Prostate gland (tissue), 2 donors: Measurements from ENCODE around the gene SPTBN1. TPM values are rescaled to one million over a fixed set of nuclear protein-coding genes. Genes with fewer than 3 reads are reported as not detected.

Source experiments
- DNase-seq: peaks from one replicate; pipeline ENCODE4 v3.0.0-alpha.2; 2019; ENCODE audit warnings: low spot score
- H3K27ac ChIP-seq, 2 donors: fragments of 200-600 bp; sonication (generic); 2 replicates each; pipeline ENCODE4 v1.5.1; 2017 to 2019
- H3K27me3 ChIP-seq: fragments of 200-600 bp; sonication (generic); replicated peaks from 2 replicates; pipeline ENCODE4 v1.5.1; 2019; ENCODE audit not compliant: insufficient read depth
- H3K36me3 ChIP-seq, 2 donors: fragments of 200-600 bp; sonication (generic); 1 replicate in 1 of 2; 2 replicates in 1 of 2; pipeline versions ENCODE4 v1.5.1 to v1.8.1; 2017 to 2019
- H3K4me1 ChIP-seq: fragments of 200-600 bp; sonication (generic); replicated peaks from 2 replicates; pipeline ENCODE4 v1.5.1; 2019
- H3K4me3 ChIP-seq, 2 donors: fragments of 200-600 bp; sonication (generic); 2 replicates each; pipeline ENCODE4 v1.5.1; 2017 to 2019
- H3K9me3 ChIP-seq: fragments of 200-600 bp; sonication (generic); 2 replicates; pipeline ENCODE4 v1.5.1; 2017
- POLR2A ChIP-seq: fragments of 450-650 bp; IDR thresholded peaks from one replicate; pipeline ENCODE4 v1.6.1; 2016; ENCODE audit warnings: antibody characterized with exemption, mild to moderate bottlenecking
- POLR2AphosphoS5 ChIP-seq: sonication (generic); formaldehyde crosslinking; IDR thresholded peaks from one replicate; pipeline ENCODE4 v1.6.1; 2017; ENCODE audit warnings: antibody characterized with exemption
- WGBS: methylation state at CpG from one replicate; pipeline ENCODE4 v1.1.5; 2018; 5-methylcytosine and 5-hydroxymethylcytosine counted together
- intact Hi-C: fragments of 100-400 bp; cut with DNase I; formaldehyde crosslinking; loops from one replicate; pipeline ENCODE4 v1.14.2; 2022
- total RNA-seq, 2 donors: library from RNA; depleted of rRNA; stranded (reverse); fragments of >200 nt; gene quantifications; one replicate each; pipeline ENCODE4 v1.1.0, GENCODE V29; 2016
- TF ChIP-seq, protein P1 (sequence below), 4 experiments: fragments of 200-600 bp in 2 of 4; fragments of 450-650 bp in 2 of 4; sonication (generic) in 2 of 4; IDR thresholded peaks; 1 replicate in 3 of 4; 2 replicates in 1 of 4; pipeline ENCODE4 v1.5.1; 2016 to 2019; ENCODE audit warnings: antibody characterized with exemption in 4 of 4, mild to moderate bottlenecking in 2 of 4, moderate library complexity in 2 of 4

The SPTBN1 gene
- total RNA-seq, 2 donors from 2014 or later: 146 to 348 TPM

- Histone ChIP-seq H3K27ac (no peak overlapping the region), H3K27me3 (no peaks in the 10 kb centered on the region), H3K9me3 (no peaks in the 10 kb centered on the region), H3K36me3 (no peaks in the 10 kb centered on the region), H3K4me3 (no peak overlapping the region), H3K4me1 (peaks cover 7% of the 10 kb centered on the region)
- TF ChIP-seq POLR2A (no peak), POLR2AphosphoS5 (no peak)
- TF ChIP-seq, protein P1, sequence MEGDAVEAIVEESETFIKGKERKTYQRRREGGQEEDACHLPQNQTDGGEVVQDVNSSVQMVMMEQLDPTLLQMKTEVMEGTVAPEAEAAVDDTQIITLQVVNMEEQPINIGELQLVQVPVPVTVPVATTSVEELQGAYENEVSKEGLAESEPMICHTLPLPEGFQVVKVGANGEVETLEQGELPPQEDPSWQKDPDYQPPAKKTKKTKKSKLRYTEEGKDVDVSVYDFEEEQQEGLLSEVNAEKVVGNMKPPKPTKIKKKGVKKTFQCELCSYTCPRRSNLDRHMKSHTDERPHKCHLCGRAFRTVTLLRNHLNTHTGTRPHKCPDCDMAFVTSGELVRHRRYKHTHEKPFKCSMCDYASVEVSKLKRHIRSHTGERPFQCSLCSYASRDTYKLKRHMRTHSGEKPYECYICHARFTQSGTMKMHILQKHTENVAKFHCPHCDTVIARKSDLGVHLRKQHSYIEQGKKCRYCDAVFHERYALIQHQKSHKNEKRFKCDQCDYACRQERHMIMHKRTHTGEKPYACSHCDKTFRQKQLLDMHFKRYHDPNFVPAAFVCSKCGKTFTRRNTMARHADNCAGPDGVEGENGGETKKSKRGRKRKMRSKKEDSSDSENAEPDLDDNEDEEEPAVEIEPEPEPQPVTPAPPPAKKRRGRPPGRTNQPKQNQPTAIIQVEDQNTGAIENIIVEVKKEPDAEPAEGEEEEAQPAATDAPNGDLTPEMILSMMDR (IDR thresholded peaks at IDR 0.05): no peak
- no peak for DNase-seq
- 91% methylated on average over 2 of the region's 2 CpGs for WGBS
- intact Hi-C loops: loop anchor here (5.0 kb wide), 1 partner anchor 63 kb away; no protein-coding TSS in a partner anchor
Measured at GRCh38 chr2:54564439-54564838, 108.3 kb downstream of the SPTBN1 start.

DNA sequence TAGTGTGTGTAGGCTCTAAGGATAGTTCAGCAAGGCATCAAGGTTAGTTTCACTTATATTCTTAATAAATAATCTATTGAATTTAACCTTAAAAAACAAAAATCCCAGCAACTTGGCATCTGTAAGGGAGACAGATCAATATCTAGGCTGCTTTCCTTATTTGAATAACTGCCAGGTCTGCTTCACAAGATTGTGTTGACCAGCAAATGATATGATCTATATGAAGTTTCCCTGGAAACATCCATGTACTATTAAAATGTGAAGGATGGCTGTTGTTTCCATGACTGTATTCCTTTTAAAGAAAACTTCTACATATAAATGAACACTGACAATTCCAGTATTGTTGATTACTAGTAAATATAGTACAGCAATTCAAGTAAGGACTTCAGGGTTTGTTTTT, 109.4 kb downstream of the SPTBN1 start:
- no peak overlapping the region for H3K27ac ChIP-seq
- TF ChIP-seq POLR2A: no peak
- TF ChIP-seq, protein P1 (IDR thresholded peaks at IDR 0.05): no peak
- TF ChIP-seq POLR2AphosphoS5: no peak
- H3K9me3 ChIP-seq: no peaks in the 10 kb centered on the region
- peaks cover 10% of the 10 kb centered on the region for H3K4me1 ChIP-seq
- no peak overlapping the region for H3K4me3 ChIP-seq
- H3K27me3 ChIP-seq: no peaks in the 10 kb centered on the region
- no peaks in the 10 kb centered on the region for H3K36me3 ChIP-seq
- intact Hi-C loops: no loop called here
- no peak for DNase-seq

DNA sequence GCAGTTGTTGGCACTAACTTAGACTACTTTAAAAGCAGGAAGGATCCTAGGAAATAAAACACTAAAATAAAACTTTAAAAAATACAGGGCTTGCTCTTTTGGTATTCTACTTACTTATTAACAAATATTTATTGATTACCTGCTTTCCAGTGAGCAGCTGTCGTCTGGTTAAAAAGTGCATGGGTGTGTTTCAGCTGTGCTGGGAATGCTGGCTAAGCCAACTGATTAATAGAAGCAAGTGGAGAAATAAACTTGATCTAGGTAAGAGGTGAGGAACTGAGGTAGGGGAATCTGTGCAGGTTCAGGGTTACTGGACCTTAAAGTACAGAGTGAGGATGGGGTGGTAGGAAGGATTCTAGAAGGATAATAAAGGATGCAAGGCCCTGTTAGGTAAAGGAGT, 110.8 kb downstream of the SPTBN1 start:
- no peak overlapping the region for H3K27ac ChIP-seq
- H3K36me3 ChIP-seq: no peaks in the 10 kb centered on the region
- H3K27me3 ChIP-seq: no peaks in the 10 kb centered on the region
- intact Hi-C loops: no loop called here
- 88% methylated on average over 1 of the region's 1 CpG for WGBS
- H3K9me3 ChIP-seq: no peaks in the 10 kb centered on the region
- no peak for DNase-seq
- peaks cover 5% of the 10 kb centered on the region for H3K4me1 ChIP-seq
- TF ChIP-seq POLR2A (no peak), POLR2AphosphoS5 (no peak)
- TF ChIP-seq, protein P1 (IDR thresholded peaks at IDR 0.05): no peak
- H3K4me3 ChIP-seq: no peak overlapping the region

GRCh38 chr2:54568876-54569321, 112.8 kb downstream of the SPTBN1 start:
- Histone ChIP-seq H3K27ac (no peak overlapping the region), H3K9me3 (no peaks in the 10 kb centered on the region), H3K4me1 (peaks cover 19% of the 10 kb centered on the region), H3K36me3 (no peaks in the 10 kb centered on the region), H3K27me3 (no peaks in the 10 kb centered on the region), H3K4me3 (no peak overlapping the region)
- TF ChIP-seq, protein P1 (IDR thresholded peaks at IDR 0.05): no peak
- no peak for TF ChIP-seq POLR2AphosphoS5
- TF ChIP-seq POLR2A: no peak
- WGBS: 41% methylated on average over 5 of the region's 5 CpGs
- DNase-seq: no peak
- intact Hi-C loops: no loop called here

GRCh38 chr2:54569745-54570301, 113.7 kb downstream of the SPTBN1 start:
- intact Hi-C loops: no loop called here
- Histone ChIP-seq H3K27me3 (no peaks in the 10 kb centered on the region), H3K36me3 (no peaks in the 10 kb centered on the region), H3K4me3 (no peak overlapping the region), H3K27ac (no peak overlapping the region), H3K9me3 (no peaks in the 10 kb centered on the region), H3K4me1 (peaks cover 19% of the 10 kb centered on the region)
- DNase-seq: no peak
- no peak for TF ChIP-seq POLR2A
- no peak for TF ChIP-seq POLR2AphosphoS5
- TF ChIP-seq, protein P1 (IDR thresholded peaks at IDR 0.05): no peak
- WGBS: 98% methylated on average over 3 of the region's 3 CpGs
